NT2/D1 (cell line): ENCODE data around the gene LIN7A.
A peak's percentile ranks its signal among the peaks of the same experiment; 100 is the strongest.
"Not testable (repeated sequence)": the region's sequence is repeated elsewhere in the genome, so short reads cannot be mapped to it uniquely, and the experiment has no call there.

Experiments
- DNase-seq: peaks from one replicate; pipeline ENCODE4 v3.0.0-alpha.2; 2011; ENCODE audit warnings: low read depth, low spot score
- H3K27me3 ChIP-seq: 2 replicates; pipeline ENCODE4 v1.6.0; 2011; ENCODE audit warnings: mild to moderate bottlenecking; ENCODE audit not compliant: insufficient read length, insufficient read depth
- H3K36me3 ChIP-seq: 2 replicates; pipeline ENCODE4 v1.6.1; 2011; ENCODE audit warnings: mild to moderate bottlenecking, low read length, mixed read lengths; ENCODE audit not compliant: insufficient read depth, insufficient read length
- H3K4me1 ChIP-seq: 2 replicates; pipeline ENCODE4 v1.5.1; 2011; ENCODE audit not compliant: insufficient read depth, insufficient read length
- H3K4me3 ChIP-seq: 2 replicates; pipeline ENCODE4 v1.5.1; 2011; ENCODE audit warnings: low read depth; ENCODE audit not compliant: insufficient read length
- H3K9ac ChIP-seq: 2 replicates; pipeline ENCODE4 v1.6.0; 2011; ENCODE audit warnings: low read depth; ENCODE audit not compliant: insufficient read length
- H3K9me3 ChIP-seq: 2 replicates; pipeline ENCODE4 v1.5.1; 2011; ENCODE audit warnings: mild to moderate bottlenecking, low read length; ENCODE audit not compliant: insufficient read depth
- SUZ12 ChIP-seq: IDR thresholded peaks from 2 replicates; pipeline ENCODE4 v1.6.1; 2011; ENCODE audit not compliant: insufficient read length, insufficient read depth; ENCODE audit errors: extremely low read depth
- YY1 ChIP-seq: IDR thresholded peaks from 2 replicates; pipeline ENCODE4 v1.6.1; 2011; ENCODE audit not compliant: insufficient read length, insufficient read depth
- ZNF274 ChIP-seq: IDR thresholded peaks from 2 replicates; pipeline ENCODE4 v1.6.1; 2011; ENCODE audit warnings: mild to moderate bottlenecking, low read depth, low read length

LIN7A gene

DNA sequence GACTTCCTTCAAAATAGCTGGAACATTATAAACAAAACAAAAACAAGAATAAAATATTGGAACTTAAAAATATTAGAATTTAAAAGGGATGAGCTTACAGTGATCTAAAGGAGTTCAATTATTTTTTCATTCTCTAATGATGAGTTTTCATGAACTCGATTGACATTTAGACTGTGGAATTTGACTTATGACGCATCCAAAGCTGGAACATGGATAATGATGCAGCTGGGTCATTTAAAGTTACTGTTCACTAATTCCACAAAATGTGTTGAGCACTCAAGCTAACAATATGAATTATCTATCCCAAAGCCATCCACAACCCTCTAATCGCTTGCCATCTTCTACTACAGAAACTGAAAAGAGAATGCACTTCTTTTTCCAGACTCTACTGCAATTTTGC, 42.5 kb downstream of the LIN7A start:
- no peak for DNase-seq
- no peaks in the 10 kb centered on the region for H3K9me3 ChIP-seq
- H3K4me1 ChIP-seq = peaks cover 2% of the 10 kb centered on the region
- no peak overlapping the region for H3K9ac ChIP-seq
- no peak overlapping the region for H3K4me3 ChIP-seq
- no peaks in the 10 kb centered on the region for H3K27me3 ChIP-seq
- TF ChIP-seq SUZ12 = no peak
- no peak for TF ChIP-seq ZNF274
- no peak for TF ChIP-seq YY1
- no peaks in the 10 kb centered on the region for H3K36me3 ChIP-seq

DNA sequence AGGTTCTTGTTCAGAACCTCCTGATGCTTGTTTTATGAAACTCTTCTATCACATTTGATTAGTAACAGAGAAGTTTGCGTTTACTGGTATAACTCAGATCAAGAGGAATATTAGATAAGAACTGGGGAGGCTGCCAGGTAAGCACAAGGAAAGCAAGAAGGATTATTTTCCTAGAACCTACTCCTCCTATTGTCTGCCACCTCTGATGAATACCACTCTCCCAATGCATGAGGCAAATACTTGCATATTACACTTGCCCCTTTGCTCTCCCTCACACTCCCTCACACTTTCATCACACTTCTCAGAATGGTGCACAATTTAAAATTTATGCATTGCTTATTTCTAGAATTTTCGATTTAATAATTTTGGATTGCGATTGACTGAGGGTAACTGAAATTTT, 43.6 kb downstream of the LIN7A start:
- no peaks in the 10 kb centered on the region for H3K9me3 ChIP-seq
- no peaks in the 10 kb centered on the region for H3K36me3 ChIP-seq
- DNase-seq = no peak
- TF ChIP-seq ZNF274 = no peak
- no peak for TF ChIP-seq YY1
- TF ChIP-seq SUZ12 = no peak
- no peak overlapping the region for H3K4me3 ChIP-seq
- no peaks in the 10 kb centered on the region for H3K27me3 ChIP-seq
- peaks cover 2% of the 10 kb centered on the region for H3K4me1 ChIP-seq
- H3K9ac ChIP-seq = no peak overlapping the region

DNA sequence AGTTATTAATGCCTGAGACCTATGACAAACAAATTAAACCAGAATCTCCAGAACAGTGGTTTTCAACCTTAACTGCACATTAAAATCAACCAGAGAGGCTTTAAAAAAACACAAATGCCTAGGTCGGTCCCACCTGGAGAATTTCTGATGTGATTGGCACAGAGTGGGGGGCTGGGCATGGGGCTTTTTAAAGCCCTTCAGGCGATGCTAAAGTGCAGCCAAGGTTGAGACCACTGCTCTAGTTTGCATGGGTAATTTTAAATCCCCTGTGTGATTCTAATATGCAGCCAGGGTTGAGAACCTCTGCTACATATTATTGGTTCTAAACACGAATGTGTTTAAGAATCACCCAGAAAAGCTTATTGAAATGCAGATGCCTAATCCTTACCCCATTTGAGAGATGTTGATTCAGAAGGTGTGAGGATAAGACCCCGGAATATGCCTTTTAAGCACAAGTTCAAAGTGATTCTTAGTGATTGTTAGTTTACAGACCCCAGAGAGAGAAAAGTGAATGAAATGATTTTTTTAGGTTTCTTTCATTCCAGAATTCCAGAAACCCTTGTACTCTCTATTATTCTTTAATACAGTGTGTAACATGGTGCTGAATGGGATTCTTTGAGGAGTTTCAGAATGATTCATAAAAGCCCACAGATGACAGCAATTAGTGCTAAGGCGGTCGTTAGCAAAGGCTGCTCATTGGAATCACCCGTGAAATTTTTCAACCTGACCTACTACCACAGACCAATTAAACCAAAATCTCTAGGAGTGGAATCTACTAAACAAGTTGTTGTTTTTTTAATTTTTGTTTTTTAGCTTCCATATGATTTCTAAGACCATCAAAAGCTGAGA, 44.9 kb downstream of the LIN7A start:
- H3K27me3 ChIP-seq = no peaks in the 10 kb centered on the region
- no peaks in the 10 kb centered on the region for H3K9me3 ChIP-seq
- H3K9ac ChIP-seq = no peak overlapping the region
- TF ChIP-seq YY1 (no peak), ZNF274 (no peak), SUZ12 (no peak)
- no peak overlapping the region for H3K4me3 ChIP-seq
- H3K36me3 ChIP-seq = no peaks in the 10 kb centered on the region
- peaks cover 2% of the 10 kb centered on the region for H3K4me1 ChIP-seq
- peak; percentile 27 for DNase-seq

DNA sequence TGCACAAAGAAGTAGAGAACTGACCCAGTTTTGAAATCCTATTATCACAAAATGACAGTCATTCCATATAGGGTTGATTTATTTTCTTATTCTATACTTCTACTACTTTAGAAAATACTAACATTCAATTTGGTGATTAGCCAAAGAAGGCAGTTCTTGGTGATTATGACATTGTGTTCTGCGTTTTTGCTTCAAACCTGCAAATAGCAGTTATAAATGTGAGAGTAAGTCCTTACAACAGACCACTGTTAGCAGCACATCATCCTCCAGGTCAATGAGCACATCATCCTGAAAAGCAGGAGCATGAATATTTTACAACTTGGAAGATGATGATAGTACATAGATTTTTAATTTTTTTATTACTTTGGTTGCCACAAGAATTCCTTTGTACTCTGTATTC, 53.1 kb downstream of the LIN7A start:
- H3K4me3 ChIP-seq = no peak overlapping the region
- no peaks in the 10 kb centered on the region for H3K9me3 ChIP-seq
- no peak for DNase-seq
- TF ChIP-seq YY1 (no peak), ZNF274 (no peak), SUZ12 (no peak)
- no peaks in the 10 kb centered on the region for H3K36me3 ChIP-seq
- H3K9ac ChIP-seq = no peak overlapping the region
- no peaks in the 10 kb centered on the region for H3K4me1 ChIP-seq
- H3K27me3 ChIP-seq = no peaks in the 10 kb centered on the region

DNA sequence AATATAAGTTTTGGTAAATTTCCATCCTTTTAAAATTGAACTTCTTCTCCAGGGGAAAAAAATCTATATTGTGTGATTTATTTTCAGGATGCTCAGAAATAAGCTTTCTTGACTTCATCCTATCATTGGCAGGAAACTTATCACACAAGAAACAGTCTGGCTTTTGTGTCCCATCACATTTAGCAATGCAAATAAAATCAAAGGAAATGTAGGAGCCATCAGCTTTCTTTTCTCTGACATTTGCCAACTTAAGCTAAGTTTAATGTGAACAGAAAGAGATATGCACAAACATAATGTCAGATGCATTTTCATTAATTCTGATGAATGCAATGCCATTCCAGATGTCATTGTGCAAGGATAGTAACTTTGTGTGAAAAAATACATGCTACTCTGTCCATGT, 56.6 kb downstream of the LIN7A start:
- TF ChIP-seq SUZ12 (no peak), YY1 (no peak), ZNF274 (no peak)
- Histone ChIP-seq H3K36me3 (no peaks in the 10 kb centered on the region), H3K27me3 (no peaks in the 10 kb centered on the region), H3K9me3 (no peaks in the 10 kb centered on the region; the same call in 1 of the 2 replicates), H3K9ac (no peak overlapping the region), H3K4me3 (no peak overlapping the region), H3K4me1 (no peaks in the 10 kb centered on the region)
- DNase-seq = no peak

DNA sequence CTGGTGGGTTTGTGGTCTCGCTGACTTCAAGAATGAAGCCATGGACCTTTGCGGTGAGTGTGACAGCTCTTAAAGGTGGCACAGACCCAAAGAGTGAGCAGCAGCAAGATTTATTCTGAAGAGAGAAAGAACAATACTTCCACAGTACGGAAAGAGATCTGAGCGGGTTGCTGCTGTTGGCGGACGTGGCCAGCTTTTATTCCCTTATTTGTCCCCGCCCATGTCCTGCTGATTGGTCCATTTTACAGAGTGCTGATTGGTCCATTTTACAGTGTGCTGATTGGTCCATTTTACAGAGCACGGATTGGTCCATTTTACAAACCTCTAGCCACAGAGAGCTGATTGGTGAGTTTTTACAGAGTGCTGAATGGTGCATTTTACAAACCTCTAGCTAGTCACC, 59.3 kb downstream of the LIN7A start:
- not testable (repeated sequence) for H3K27me3 ChIP-seq, H3K4me1 ChIP-seq, H3K4me3 ChIP-seq, DNase-seq, H3K9me3 ChIP-seq, H3K36me3 ChIP-seq, H3K9ac ChIP-seq

DNA sequence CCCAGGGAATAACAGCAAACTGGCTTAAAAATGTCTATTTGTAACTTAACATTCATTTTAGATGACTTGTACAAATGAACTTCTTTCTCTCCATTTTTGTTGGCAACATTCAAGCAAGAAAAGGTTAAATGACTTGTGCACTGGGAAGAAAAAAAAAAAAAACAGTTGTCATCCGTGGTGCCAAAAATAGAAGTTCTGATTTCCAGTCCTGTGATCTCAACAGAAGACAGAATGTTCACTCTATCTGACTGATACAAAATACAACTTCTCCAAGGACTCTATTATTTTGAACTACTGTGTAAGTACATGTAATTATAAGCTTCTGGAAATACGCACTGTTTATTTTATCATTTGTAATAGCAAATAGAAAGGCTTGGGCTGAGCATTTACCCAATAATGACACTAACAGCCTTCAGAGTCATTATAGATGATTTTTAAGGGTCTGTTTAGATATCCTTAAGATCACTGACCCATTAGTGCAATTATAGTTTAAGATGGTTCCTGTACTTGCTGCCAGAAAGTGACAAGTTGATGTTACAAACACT, 59.9 kb downstream of the LIN7A start:
- DNase-seq = no peak
- H3K36me3 ChIP-seq = no peaks in the 10 kb centered on the region
- no peaks in the 10 kb centered on the region; the same call in 1 of the 2 replicates for H3K9me3 ChIP-seq
- H3K4me3 ChIP-seq = no peak overlapping the region
- no peak overlapping the region for H3K9ac ChIP-seq
- TF ChIP-seq ZNF274 (no peak), YY1 (no peak), SUZ12 (no peak)
- no peaks in the 10 kb centered on the region for H3K27me3 ChIP-seq
- no peaks in the 10 kb centered on the region for H3K4me1 ChIP-seq

DNA sequence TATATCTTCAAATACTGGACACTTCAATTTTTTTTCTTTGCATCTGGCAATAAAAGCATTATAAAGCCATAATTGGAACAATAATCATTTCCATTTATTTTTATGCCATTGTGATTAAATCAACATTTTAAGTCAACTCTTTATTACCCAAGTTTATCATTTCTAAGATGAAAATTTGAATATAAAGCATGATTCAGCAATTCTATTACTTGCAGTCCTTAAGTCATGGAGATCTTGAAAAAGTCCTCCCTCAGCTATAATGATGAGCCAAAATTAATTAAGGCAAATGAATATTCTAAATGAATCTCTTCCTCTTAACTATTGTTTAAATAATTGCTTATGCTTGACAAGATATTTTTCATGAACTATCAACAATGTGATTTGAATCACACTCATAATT, 65.7 kb downstream of the LIN7A start:
- Histone ChIP-seq H3K4me1 (no peaks in the 10 kb centered on the region), H3K36me3 (no peaks in the 10 kb centered on the region)
- TF ChIP-seq SUZ12 = no peak
- no peak for TF ChIP-seq YY1
- TF ChIP-seq ZNF274 = no peak

More for the DNA sequence above, 65.7 kb downstream of the LIN7A start:
- no peaks in the 10 kb centered on the region for H3K9me3 ChIP-seq
- no peak overlapping the region for H3K4me3 ChIP-seq
- no peaks in the 10 kb centered on the region for H3K27me3 ChIP-seq
- no peak for DNase-seq
- no peak overlapping the region for H3K9ac ChIP-seq
